ENCODE results near the gene CIB4. TPM values are rescaled to one million over a fixed set of nuclear protein-coding genes. Genes with fewer than 3 reads are reported as not detected.

The CIB4 gene
- total and polyA plus RNA-seq, 2 experiments from 2014 or later: not detected

- Histone ChIP-seq H3K79me2 (no peaks in the 10 kb centered on the region), H4K20me1 (ENCODE audit: insufficient read depth, poor library complexity, severe bottlenecking) (no peaks in the 10 kb centered on the region), H3K4me1 (ENCODE audit: insufficient read depth) (no peaks in the 10 kb centered on the region), H2AFZ (no peak overlapping the region), H3K4me2 (no peak overlapping the region), H3K4me3 (no peak overlapping the region), H3K9me3 (ENCODE audit: low read depth) (no peaks in the 10 kb centered on the region), H3K36me3 (replicated peaks; ENCODE audit: insufficient read depth, low read depth) (no peaks in the 10 kb centered on the region), H3K9me2 (replicated peaks; ENCODE audit: insufficient read depth) (no peaks in the 10 kb centered on the region), H3K27ac (no peak overlapping the region), H3K27me3 (no peaks in the 10 kb centered on the region)
- DNase-seq (ENCODE audit: low spot score): no peak
- 81% methylated on average over 20 of the region's 20 CpGs for WGBS (ENCODE audit: low lambda C conversion rate, missing lambda C conversion rate)
- no peak for TF ChIP-seq EZH2phosphoT487 (IDR thresholded peaks at IDR 0.05; ENCODE audit: low read depth, severe bottlenecking, unreplicated experiment)
- no peak for TF ChIP-seq EZH2 (IDR thresholded peaks at IDR 0.05; ENCODE audit: borderline replicate concordance)
- TF ChIP-seq, protein P1, sequence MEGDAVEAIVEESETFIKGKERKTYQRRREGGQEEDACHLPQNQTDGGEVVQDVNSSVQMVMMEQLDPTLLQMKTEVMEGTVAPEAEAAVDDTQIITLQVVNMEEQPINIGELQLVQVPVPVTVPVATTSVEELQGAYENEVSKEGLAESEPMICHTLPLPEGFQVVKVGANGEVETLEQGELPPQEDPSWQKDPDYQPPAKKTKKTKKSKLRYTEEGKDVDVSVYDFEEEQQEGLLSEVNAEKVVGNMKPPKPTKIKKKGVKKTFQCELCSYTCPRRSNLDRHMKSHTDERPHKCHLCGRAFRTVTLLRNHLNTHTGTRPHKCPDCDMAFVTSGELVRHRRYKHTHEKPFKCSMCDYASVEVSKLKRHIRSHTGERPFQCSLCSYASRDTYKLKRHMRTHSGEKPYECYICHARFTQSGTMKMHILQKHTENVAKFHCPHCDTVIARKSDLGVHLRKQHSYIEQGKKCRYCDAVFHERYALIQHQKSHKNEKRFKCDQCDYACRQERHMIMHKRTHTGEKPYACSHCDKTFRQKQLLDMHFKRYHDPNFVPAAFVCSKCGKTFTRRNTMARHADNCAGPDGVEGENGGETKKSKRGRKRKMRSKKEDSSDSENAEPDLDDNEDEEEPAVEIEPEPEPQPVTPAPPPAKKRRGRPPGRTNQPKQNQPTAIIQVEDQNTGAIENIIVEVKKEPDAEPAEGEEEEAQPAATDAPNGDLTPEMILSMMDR (IDR thresholded peaks at IDR 0.05; ENCODE audit: poor library complexity): no peak
These were observed 104.6 kb downstream of the CIB4 start for GRCh38 chr2:26536371-26537068.

DNA sequence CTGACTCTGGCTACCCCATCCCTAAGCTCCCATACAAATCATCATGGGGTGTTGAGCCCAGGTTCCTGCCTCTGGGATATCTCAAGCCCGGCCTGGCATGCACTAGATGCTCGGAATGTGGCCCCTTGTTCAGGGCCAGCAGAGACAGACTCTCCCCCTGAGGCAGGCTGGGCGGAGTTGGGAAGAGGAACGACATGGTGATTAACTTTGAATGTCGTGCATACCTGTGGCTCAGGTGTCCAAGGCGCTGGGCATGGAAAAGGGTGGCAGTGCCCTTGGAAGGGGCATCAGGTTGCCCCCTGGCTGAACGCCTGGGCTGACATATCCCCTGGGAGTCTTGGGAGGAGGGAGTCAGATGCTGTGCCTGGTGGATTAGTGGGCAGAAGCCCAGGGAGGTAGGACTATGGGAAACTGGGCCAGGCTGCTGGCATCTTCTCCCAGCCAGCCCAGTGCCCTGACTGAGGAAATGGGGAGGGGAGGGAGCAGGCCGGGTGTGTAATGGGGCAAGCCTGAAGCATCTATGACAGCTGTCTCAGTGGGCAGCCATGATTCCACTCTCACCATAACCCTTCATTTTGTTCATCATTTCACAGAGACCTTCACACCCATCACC lies 105.4 kb downstream of the CIB4 start:
- no peaks in the 10 kb centered on the region for H3K36me3 ChIP-seq (replicated peaks; ENCODE audit: insufficient read depth, low read depth)
- no peaks in the 10 kb centered on the region for H3K79me2 ChIP-seq
- no peak for TF ChIP-seq EZH2 (IDR thresholded peaks at IDR 0.05; ENCODE audit: borderline replicate concordance)
- TF ChIP-seq EZH2phosphoT487 (IDR thresholded peaks at IDR 0.05; ENCODE audit: low read depth, severe bottlenecking, unreplicated experiment): no peak
- TF ChIP-seq, protein P1 (IDR thresholded peaks at IDR 0.05; ENCODE audit: poor library complexity): no peak
- H3K4me1 ChIP-seq (ENCODE audit: insufficient read depth): no peaks in the 10 kb centered on the region
- H3K27ac ChIP-seq: no peak overlapping the region
- H3K9me3 ChIP-seq (ENCODE audit: low read depth): no peaks in the 10 kb centered on the region
- no peaks in the 10 kb centered on the region for H3K27me3 ChIP-seq
- no peaks in the 10 kb centered on the region for H4K20me1 ChIP-seq (ENCODE audit: insufficient read depth, poor library complexity, severe bottlenecking)
- 80% methylated on average over 8 of the region's 8 CpGs for WGBS (ENCODE audit: low lambda C conversion rate, missing lambda C conversion rate)
- no peak for DNase-seq (ENCODE audit: low spot score)
- H2AFZ ChIP-seq: no peak overlapping the region
- H3K4me3 ChIP-seq: no peak overlapping the region
- H3K9me2 ChIP-seq (replicated peaks; ENCODE audit: insufficient read depth): no peaks in the 10 kb centered on the region
- no peak overlapping the region for H3K4me2 ChIP-seq

DNA sequence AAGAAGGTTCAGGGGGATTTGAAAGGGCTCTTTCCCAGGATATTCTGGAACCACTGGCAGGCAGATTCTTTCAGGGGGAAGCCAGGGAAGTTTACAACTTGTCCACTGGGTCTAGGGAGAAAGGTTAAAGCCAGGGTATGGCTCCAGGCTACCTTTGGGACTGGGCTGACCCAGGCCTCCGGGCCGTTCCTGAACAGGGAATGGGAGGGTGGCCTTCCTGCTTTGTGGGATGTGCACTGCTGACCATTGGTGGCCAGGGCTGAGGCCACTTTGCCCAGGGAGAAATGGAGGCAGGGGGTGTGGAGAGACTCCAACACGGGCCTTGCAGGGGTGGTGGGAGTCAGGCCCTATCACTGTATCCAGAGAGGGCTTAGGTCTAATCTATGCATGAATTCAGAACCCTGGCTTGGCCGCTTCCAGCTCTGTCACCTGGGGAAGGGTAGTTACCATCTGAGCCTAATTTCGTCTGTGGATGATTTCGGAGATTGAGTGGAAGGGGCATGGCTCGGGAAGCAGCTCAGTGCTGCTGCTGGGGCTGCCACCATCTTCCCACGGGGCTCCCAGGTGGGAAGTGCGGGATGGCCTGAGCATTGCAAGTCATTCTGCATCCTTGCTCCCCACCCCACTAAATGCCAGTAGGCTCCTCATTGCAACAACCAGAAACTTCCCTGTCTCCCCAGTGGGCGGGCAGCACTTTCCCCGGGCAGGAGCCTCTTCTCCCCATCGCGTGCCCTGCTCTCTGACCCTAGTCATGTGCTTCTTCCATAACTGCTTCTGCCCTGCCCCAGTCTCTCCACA lies 106.1 kb downstream of the CIB4 start:
- no peaks in the 10 kb centered on the region for H3K9me3 ChIP-seq (ENCODE audit: low read depth)
- no peaks in the 10 kb centered on the region for H3K36me3 ChIP-seq (replicated peaks; ENCODE audit: insufficient read depth, low read depth)
- WGBS (ENCODE audit: low lambda C conversion rate, missing lambda C conversion rate): 91% methylated on average over 13 of the region's 13 CpGs
- H3K9me2 ChIP-seq (replicated peaks; ENCODE audit: insufficient read depth): no peaks in the 10 kb centered on the region
- DNase-seq (ENCODE audit: low spot score): no peak
- H3K4me3 ChIP-seq: no peak overlapping the region
- TF ChIP-seq EZH2phosphoT487 (IDR thresholded peaks at IDR 0.05; ENCODE audit: low read depth, severe bottlenecking, unreplicated experiment): no peak
- TF ChIP-seq, protein P1 (IDR thresholded peaks at IDR 0.05; ENCODE audit: poor library complexity): no peak
- TF ChIP-seq EZH2 (IDR thresholded peaks at IDR 0.05; ENCODE audit: borderline replicate concordance): no peak
- no peaks in the 10 kb centered on the region for H3K27me3 ChIP-seq
- H4K20me1 ChIP-seq (ENCODE audit: insufficient read depth, poor library complexity, severe bottlenecking): no peaks in the 10 kb centered on the region
- H3K27ac ChIP-seq: no peak overlapping the region
- H3K4me1 ChIP-seq (ENCODE audit: insufficient read depth): no peaks in the 10 kb centered on the region
- H3K79me2 ChIP-seq: no peaks in the 10 kb centered on the region
- no peak overlapping the region for H2AFZ ChIP-seq
- no peak overlapping the region for H3K4me2 ChIP-seq

Data from hepatocyte (in vitro differentiated cells).